ENCODE data around the gene SLIT3.

- no peak for TF ChIP-seq CTCF (IDR thresholded peaks at IDR 0.05; ENCODE audit: borderline replicate concordance, extremely low read depth, low read length, poor library complexity, severe bottlenecking)
- TF ChIP-seq EZH2 (IDR thresholded peaks at IDR 0.05; ENCODE audit: borderline replicate concordance, low read depth, low read length, severe bottlenecking): no peak
Measured at GRCh38 chr5:168818558-168818957, 482.4 kb downstream of the SLIT3 start.

Measured in DND-41 (cell line).